Stimulated activated CD8-positive, alpha-beta memory T cell treated with anti-CD3 and anti-CD28 coated beads, Interleukin-7, amount 100 ng/mL, for 1 hour (primary cell): ENCODE results near the gene UPK3BL2.
"Not testable (repeated sequence)": the region's sequence is repeated elsewhere in the genome, so short reads cannot be mapped to it uniquely, and the experiment has no call there.

Source experiments
- DNase-seq, 2 donors: peaks; one replicate each; pipeline ENCODE4 v3.0.0-alpha.2; 2020; ENCODE audit warnings: low read depth in 2 of 2

The UPK3BL2 gene

DNA sequence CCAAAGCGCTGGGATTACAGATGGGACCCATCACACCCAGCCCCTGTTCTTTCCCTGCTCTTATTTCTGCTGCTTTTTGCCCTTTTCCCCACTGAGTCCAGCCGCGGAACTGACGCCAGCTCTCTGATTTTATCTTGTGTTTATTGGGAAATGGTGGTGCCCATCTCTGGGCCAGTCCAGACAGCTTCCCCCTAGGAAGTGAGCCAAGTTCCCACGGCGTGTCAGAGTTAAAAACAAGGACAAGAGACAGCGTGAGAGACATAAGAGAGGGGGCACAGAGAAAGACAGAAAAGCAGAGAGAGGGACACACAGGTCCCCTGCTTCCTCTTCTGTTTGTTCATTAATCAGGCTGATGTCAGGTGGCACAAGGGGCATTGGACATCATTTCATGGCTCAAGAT, 11.9 kb downstream of the UPK3BL2 start:
- DNase-seq: not testable (repeated sequence)

- not testable (repeated sequence) for DNase-seq
Measured at GRCh38 chr7:102527822-102528793, 15.4 kb downstream of the UPK3BL2 start.

GRCh38 chr7:102527182-102527581, 16.3 kb downstream of the UPK3BL2 start:
- not testable (repeated sequence) for DNase-seq

GRCh38 chr7:102524803-102525202, 18.7 kb downstream of the UPK3BL2 start:
- not testable (repeated sequence) for DNase-seq

DNA sequence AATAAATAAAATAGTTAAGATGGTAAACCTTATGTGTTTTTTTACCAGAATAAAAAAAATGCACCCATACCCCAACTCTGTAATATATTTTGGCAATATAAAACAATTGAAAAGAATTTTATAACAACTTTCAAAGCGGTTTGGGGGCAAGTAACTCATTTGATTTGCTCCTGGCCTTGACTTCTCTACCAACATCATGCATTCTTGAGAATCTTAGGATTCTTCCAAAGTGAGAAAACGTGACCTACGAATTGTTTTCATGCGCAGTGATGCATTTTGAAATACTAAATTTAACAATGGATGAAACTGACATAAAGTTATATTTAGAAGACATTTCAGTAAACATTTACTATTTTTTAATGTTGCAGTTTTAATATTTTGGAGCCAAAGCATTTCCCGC, 22.7 kb downstream of the UPK3BL2 start:
- DNase-seq: not testable (repeated sequence)

- not testable (repeated sequence) for DNase-seq
Measured at GRCh38 chr7:102517550-102518147, 25.8 kb downstream of the UPK3BL2 start, which contains the start of gene RASA4B. Gene RASA4B, minus strand, starts transcription at chr7:102517777. Its CDS starts 67 bp downstream, at chr7:102517710.

GRCh38 chr7:102516951-102517350, 26.5 kb downstream of the UPK3BL2 start:
- not testable (repeated sequence) for DNase-seq

- not testable (repeated sequence) for DNase-seq
Measured at GRCh38 chr7:102515889-102516288, 27.6 kb downstream of the UPK3BL2 start.

GRCh38 chr7:102514881-102515721, 28.4 kb downstream of the UPK3BL2 start:
- DNase-seq: not testable (repeated sequence)

DNA sequence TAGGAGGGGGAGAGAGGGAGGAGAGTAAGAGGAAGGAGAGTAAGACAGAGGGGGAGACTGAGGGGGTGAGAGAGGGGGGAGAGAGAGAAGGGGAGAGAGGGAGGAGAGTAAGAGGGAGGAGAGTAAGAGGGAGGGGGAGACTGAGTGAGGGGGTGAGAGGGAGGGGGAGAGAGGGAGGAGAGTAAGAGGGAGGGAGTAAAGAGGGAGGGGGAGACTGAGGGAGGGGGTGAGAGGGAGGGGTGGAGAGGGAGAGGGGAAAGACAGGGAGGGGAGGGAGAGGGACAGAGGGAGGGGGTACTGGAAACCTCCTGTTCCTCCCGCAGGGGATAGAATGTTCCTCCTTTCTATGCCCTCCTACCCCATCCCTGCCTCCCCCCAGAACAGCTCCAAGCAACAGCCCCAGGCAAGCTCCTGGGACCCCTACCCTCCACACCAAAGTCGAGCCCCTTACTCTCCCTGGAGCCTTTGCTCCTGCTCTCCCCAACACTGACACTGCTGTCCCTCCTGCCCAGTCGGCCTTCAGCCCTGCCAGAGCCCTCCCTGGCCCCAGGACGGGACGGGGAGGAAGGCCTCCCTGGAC, 30.8 kb downstream of the UPK3BL2 start:
- not testable (repeated sequence) for DNase-seq

GRCh38 chr7:102511860-102512522, 31.5 kb downstream of the UPK3BL2 start:
- DNase-seq: not testable (repeated sequence)

GRCh38 chr7:102510575-102510974, 32.9 kb downstream of the UPK3BL2 start:
- not testable (repeated sequence) for DNase-seq

DNA sequence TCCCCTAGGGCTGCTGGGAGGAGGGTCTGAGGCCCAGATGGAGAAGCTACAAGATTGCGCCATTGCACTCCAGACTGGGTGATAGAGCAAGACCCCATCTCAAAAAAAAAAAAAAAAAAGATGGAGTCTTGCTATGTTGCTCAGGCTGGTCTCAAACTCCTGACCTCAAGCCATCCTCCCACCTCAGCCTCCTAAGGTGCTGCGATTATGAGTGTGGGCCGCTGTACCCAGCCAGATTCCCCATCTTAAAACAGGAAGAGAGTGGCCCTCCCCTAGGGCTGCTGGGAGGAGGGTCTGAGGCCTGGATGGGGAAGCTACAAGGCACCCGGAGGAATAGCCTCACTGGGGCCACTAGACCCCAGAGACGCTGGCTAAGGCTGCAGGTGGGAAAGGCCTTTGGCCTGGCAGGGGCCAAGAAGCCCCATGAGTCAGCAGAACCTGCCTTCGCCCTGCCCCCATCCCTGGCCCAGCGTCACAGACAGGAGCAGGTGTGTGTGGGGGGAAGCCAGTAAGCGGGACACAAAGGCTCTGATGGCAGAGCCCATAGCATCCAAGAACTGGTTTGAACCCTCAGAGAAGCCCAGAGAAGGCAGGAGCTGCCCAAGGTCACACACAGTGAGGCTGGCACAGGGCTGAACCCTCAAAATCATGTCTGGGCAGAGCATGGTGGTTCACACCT, 35.9 kb downstream of the UPK3BL2 start:
- DNase-seq: not testable (repeated sequence)

- DNase-seq: not testable (repeated sequence)
Measured at GRCh38 chr7:102505298-102506185, 38.0 kb downstream of the UPK3BL2 start.

- not testable (repeated sequence) for DNase-seq
Measured at GRCh38 chr7:102503141-102503540, 40.4 kb downstream of the UPK3BL2 start.

- not testable (repeated sequence) for DNase-seq
Measured at GRCh38 chr7:102498321-102498720, 45.2 kb downstream of the UPK3BL2 start.

GRCh38 chr7:102497308-102497707, 46.2 kb downstream of the UPK3BL2 start:
- DNase-seq: not testable (repeated sequence)

DNA sequence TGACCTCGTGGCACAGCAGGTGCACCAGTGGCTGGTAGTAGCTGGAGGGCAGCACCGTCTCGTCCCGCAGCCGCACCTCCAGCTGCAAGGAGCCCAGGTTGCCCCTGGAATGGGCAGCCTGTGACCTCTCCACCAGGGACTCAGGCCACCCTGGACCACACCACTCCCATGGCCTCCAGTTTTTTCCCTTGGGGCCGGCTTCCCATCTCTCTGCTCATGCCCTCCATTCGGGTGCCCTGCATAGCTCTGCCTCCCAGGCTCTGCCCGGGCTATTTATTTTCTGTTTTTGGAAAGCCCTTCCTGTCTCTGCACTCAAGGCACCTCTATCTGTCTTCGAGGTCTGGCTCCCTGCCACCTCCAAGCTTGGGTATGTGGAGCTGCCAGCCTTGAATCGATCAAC, 46.6 kb downstream of the UPK3BL2 start:
- not testable (repeated sequence) for DNase-seq
